ENCODE data around the gene CTTNBP2NL.

Gene CTTNBP2NL

GRCh38 chr1:112391603-112391940, 4.4 kb upstream of the CTTNBP2NL start:
- Histone ChIP-seq H3K79me2 (ENCODE audit: insufficient read depth, low read length) (peaks cover 4% of the 10 kb centered on the region), H3K9ac (ENCODE audit: low read depth, low read length, poor library complexity, severe bottlenecking) (peak overlapping the region; percentile 33), H3K4me3 (ENCODE audit: low read length, poor library complexity, severe bottlenecking) (peak overlapping the region; percentile 74), H3K9me2 (replicated peaks; ENCODE audit: low read depth, low read length) (no peaks in the 10 kb centered on the region), H3K36me3 (ENCODE audit: insufficient read depth, low read length) (no peaks in the 10 kb centered on the region), H4K20me1 (ENCODE audit: insufficient read depth, low read length, poor library complexity, severe bottlenecking) (no peaks in the 10 kb centered on the region), H3F3A (ENCODE audit: low read depth) (no peaks in the 10 kb centered on the region), H3K27me3 (ENCODE audit: insufficient read depth, low read length, poor library complexity, severe bottlenecking) (no peaks in the 10 kb centered on the region), H3K4me2 (ENCODE audit: low read depth, low read length, poor library complexity, severe bottlenecking) (peak overlapping the region; percentile 84), H2AFZ (ENCODE audit: low read length) (peak overlapping the region; percentile 99), H3K9me3 (ENCODE audit: insufficient read depth, low read depth, low read length) (no peaks in the 10 kb centered on the region), H3K4me1 (ENCODE audit: insufficient read depth, low read length, poor library complexity, severe bottlenecking) (peaks cover 19% of the 10 kb centered on the region)
- TF ChIP-seq EZH2phosphoT487 (IDR thresholded peaks at IDR 0.05; ENCODE audit: borderline replicate concordance) = no peak
- TF ChIP-seq, protein P1, sequence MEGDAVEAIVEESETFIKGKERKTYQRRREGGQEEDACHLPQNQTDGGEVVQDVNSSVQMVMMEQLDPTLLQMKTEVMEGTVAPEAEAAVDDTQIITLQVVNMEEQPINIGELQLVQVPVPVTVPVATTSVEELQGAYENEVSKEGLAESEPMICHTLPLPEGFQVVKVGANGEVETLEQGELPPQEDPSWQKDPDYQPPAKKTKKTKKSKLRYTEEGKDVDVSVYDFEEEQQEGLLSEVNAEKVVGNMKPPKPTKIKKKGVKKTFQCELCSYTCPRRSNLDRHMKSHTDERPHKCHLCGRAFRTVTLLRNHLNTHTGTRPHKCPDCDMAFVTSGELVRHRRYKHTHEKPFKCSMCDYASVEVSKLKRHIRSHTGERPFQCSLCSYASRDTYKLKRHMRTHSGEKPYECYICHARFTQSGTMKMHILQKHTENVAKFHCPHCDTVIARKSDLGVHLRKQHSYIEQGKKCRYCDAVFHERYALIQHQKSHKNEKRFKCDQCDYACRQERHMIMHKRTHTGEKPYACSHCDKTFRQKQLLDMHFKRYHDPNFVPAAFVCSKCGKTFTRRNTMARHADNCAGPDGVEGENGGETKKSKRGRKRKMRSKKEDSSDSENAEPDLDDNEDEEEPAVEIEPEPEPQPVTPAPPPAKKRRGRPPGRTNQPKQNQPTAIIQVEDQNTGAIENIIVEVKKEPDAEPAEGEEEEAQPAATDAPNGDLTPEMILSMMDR (conservative IDR thresholded peaks at IDR 0.05; ENCODE audit: low read length) = no peak

- no peak overlapping the region for H2AFZ ChIP-seq (ENCODE audit: low read length)
- H3K4me2 ChIP-seq (ENCODE audit: low read depth, low read length, poor library complexity, severe bottlenecking) = no peak overlapping the region
- H3K79me2 ChIP-seq (ENCODE audit: insufficient read depth, low read length) = peaks cover 12% of the 10 kb centered on the region
- TF ChIP-seq, protein P1 (conservative IDR thresholded peaks at IDR 0.05; ENCODE audit: low read length) = no peak
- no peak for TF ChIP-seq EZH2phosphoT487 (IDR thresholded peaks at IDR 0.05; ENCODE audit: borderline replicate concordance)
- H3K36me3 ChIP-seq (ENCODE audit: insufficient read depth, low read length) = no peaks in the 10 kb centered on the region
- peaks cover 31% of the 10 kb centered on the region for H3K4me1 ChIP-seq (ENCODE audit: insufficient read depth, low read length, poor library complexity, severe bottlenecking)
- no peaks in the 10 kb centered on the region for H3K9me2 ChIP-seq (replicated peaks; ENCODE audit: low read depth, low read length)
- H4K20me1 ChIP-seq (ENCODE audit: insufficient read depth, low read length, poor library complexity, severe bottlenecking) = no peaks in the 10 kb centered on the region
- no peak overlapping the region for H3K9ac ChIP-seq (ENCODE audit: low read depth, low read length, poor library complexity, severe bottlenecking)
- H3K9me3 ChIP-seq (ENCODE audit: insufficient read depth, low read depth, low read length) = no peaks in the 10 kb centered on the region
- H3K4me3 ChIP-seq (ENCODE audit: low read length, poor library complexity, severe bottlenecking) = no peak overlapping the region
- H3K27me3 ChIP-seq (ENCODE audit: insufficient read depth, low read length, poor library complexity, severe bottlenecking) = no peaks in the 10 kb centered on the region
- no peaks in the 10 kb centered on the region for H3F3A ChIP-seq (ENCODE audit: low read depth)
Measured at GRCh38 chr1:112393631-112393974, 2.4 kb upstream of the CTTNBP2NL start.

- Histone ChIP-seq H3K9me2 (replicated peaks; ENCODE audit: low read depth, low read length) (no peaks in the 10 kb centered on the region), H3K4me3 (ENCODE audit: low read length, poor library complexity, severe bottlenecking) (no peak overlapping the region), H3K27me3 (ENCODE audit: insufficient read depth, low read length, poor library complexity, severe bottlenecking) (no peaks in the 10 kb centered on the region), H4K20me1 (ENCODE audit: insufficient read depth, low read length, poor library complexity, severe bottlenecking) (no peaks in the 10 kb centered on the region), H3K4me2 (ENCODE audit: low read depth, low read length, poor library complexity, severe bottlenecking) (peak overlapping the region; percentile 9), H3K9me3 (ENCODE audit: insufficient read depth, low read depth, low read length) (no peaks in the 10 kb centered on the region), H3K79me2 (ENCODE audit: insufficient read depth, low read length) (peaks cover 12% of the 10 kb centered on the region), H3K9ac (ENCODE audit: low read depth, low read length, poor library complexity, severe bottlenecking) (no peak overlapping the region), H2AFZ (ENCODE audit: low read length) (no peak overlapping the region), H3K4me1 (ENCODE audit: insufficient read depth, low read length, poor library complexity, severe bottlenecking) (peaks cover 37% of the 10 kb centered on the region), H3K36me3 (ENCODE audit: insufficient read depth, low read length) (no peaks in the 10 kb centered on the region), H3F3A (ENCODE audit: low read depth) (no peaks in the 10 kb centered on the region)
- TF ChIP-seq EZH2phosphoT487 (IDR thresholded peaks at IDR 0.05; ENCODE audit: borderline replicate concordance) = no peak
- TF ChIP-seq, protein P1 (conservative IDR thresholded peaks at IDR 0.05; ENCODE audit: low read length) = no peak
Measured at GRCh38 chr1:112394743-112395062, 1.3 kb upstream of the CTTNBP2NL start.
